Upper lobe of right lung (tissue), 1 donor: ENCODE measurements around the gene LIN7A. TPM values are rescaled to one million over a fixed set of nuclear protein-coding genes. Genes with fewer than 3 reads are reported as not detected.

Experiments used
- ATAC-seq: fragments of 200-7000 bp; cut with Tn5 transposase; one replicate; pipeline ENCODE4 v1.9.1; 2020; ENCODE audit warnings: mild to moderate bottlenecking, moderate library complexity
- DNase-seq: peaks from one replicate; pipeline ENCODE4 v3.0.0-alpha.2; 2020
- H3K27ac ChIP-seq: fragments of 200-600 bp; one replicate; pipeline ENCODE4 v1.8.0; 2022
- H3K27me3 ChIP-seq: fragments of 200-600 bp; one replicate; pipeline ENCODE4 v1.8.0; 2022; ENCODE audit warnings: mild to moderate bottlenecking
- H3K36me3 ChIP-seq: fragments of 200-600 bp; one replicate; pipeline ENCODE4 v1.8.0; 2022
- H3K4me1 ChIP-seq: fragments of 200-600 bp; one replicate; pipeline ENCODE4 v1.8.0; 2022
- H3K4me3 ChIP-seq: fragments of 200-600 bp; one replicate; pipeline ENCODE4 v1.8.0; 2022; ENCODE audit warnings: mild to moderate bottlenecking
- H3K9me3 ChIP-seq: fragments of 200-600 bp; one replicate; pipeline ENCODE4 v1.8.0; 2022
- CTCF ChIP-seq: fragments of 200-600 bp; IDR thresholded peaks from one replicate; pipeline ENCODE4 v1.8.0; 2022; ENCODE audit warnings: antibody characterized with exemption
- intact Hi-C: fragments of 100-400 bp; cut with DNase I; formaldehyde crosslinking; loops from one replicate; pipeline ENCODE4 v1.11.0; 2022
- total RNA-seq: library from RNA; stranded (reverse); fragmentation: NEBNext Ultra II Directional; extraction: Animal tissue kit (Norgen Biotek cat#: 25700); gene quantifications from one replicate; pipeline ENCODE4 v1.2.1, GENCODE V29; 2021
- donor health status: DM: no; HTN: yes; CAD: no; lungs with severe emphysema.

LIN7A gene
- total RNA-seq, 1 donor from 2014 or later: 18.9 TPM

GRCh38 chr12:80901661-80902060, 36.1 kb downstream of the LIN7A start:
- Histone ChIP-seq H3K27me3 (no peaks in the 10 kb centered on the region), H3K36me3 (no peaks in the 10 kb centered on the region), H3K9me3 (no peaks in the 10 kb centered on the region), H3K4me1 (no peaks in the 10 kb centered on the region), H3K4me3 (no peak overlapping the region), H3K27ac (no peak overlapping the region)
- intact Hi-C loops: no loop called here
- DNase-seq: no peak
- no peak for ATAC-seq
- TF ChIP-seq CTCF: no peak

GRCh38 chr12:80895240-80895639, 42.5 kb downstream of the LIN7A start:
- DNase-seq: no peak
- Histone ChIP-seq H3K27ac (no peak overlapping the region), H3K9me3 (no peaks in the 10 kb centered on the region), H3K36me3 (no peaks in the 10 kb centered on the region), H3K27me3 (no peaks in the 10 kb centered on the region), H3K4me1 (no peaks in the 10 kb centered on the region), H3K4me3 (no peak overlapping the region)
- ATAC-seq: no peak
- intact Hi-C loops: no loop called here
- no peak for TF ChIP-seq CTCF

- intact Hi-C loops: no loop called here
These were observed 43.6 kb downstream of the LIN7A start for GRCh38 chr12:80894179-80894578.

GRCh38 chr12:80892597-80893445, 44.9 kb downstream of the LIN7A start:
- Histone ChIP-seq H3K27ac (no peak overlapping the region), H3K9me3 (no peaks in the 10 kb centered on the region), H3K27me3 (no peaks in the 10 kb centered on the region), H3K36me3 (no peaks in the 10 kb centered on the region), H3K4me1 (no peaks in the 10 kb centered on the region), H3K4me3 (no peak overlapping the region)
- ATAC-seq: no peak
- no peak for DNase-seq
- no peak for TF ChIP-seq CTCF
- intact Hi-C loops: no loop called here

More at GRCh38 chr12:80894179-80894578, 43.6 kb downstream of the LIN7A start:
- Histone ChIP-seq H3K4me1 (no peaks in the 10 kb centered on the region), H3K4me3 (no peak overlapping the region), H3K36me3 (no peaks in the 10 kb centered on the region), H3K27ac (no peak overlapping the region), H3K9me3 (no peaks in the 10 kb centered on the region), H3K27me3 (no peaks in the 10 kb centered on the region)
- no peak for TF ChIP-seq CTCF
- DNase-seq (no peak), ATAC-seq (no peak)

GRCh38 chr12:80884651-80885050, 53.1 kb downstream of the LIN7A start:
- Histone ChIP-seq H3K9me3 (no peaks in the 10 kb centered on the region), H3K36me3 (no peaks in the 10 kb centered on the region), H3K4me3 (no peak overlapping the region), H3K27ac (no peak overlapping the region), H3K4me1 (no peaks in the 10 kb centered on the region), H3K27me3 (no peaks in the 10 kb centered on the region)
- intact Hi-C loops: loop anchor here (5.0 kb wide), 1 partner anchor 37 kb away; no protein-coding TSS in a partner anchor
- DNase-seq (no peak), ATAC-seq (no peak)
- TF ChIP-seq CTCF: no peak
